Gastrocnemius medialis (tissue), 4 donors: ENCODE results near the gene SORBS1.

Source experiments
- CTCF ChIP-seq, 5 experiments: fragments of 450-650 bp in 3 of 5; fragments of 200-600 bp in 2 of 5; sonication (generic) in 2 of 5; IDR thresholded peaks in 4 of 5; conservative IDR thresholded peaks in 1 of 5; 1 replicate in 4 of 5; 2 replicates in 1 of 5; pipeline ENCODE4 v1.5.1; 2016 to 2019; ENCODE audit warnings: antibody characterized with exemption in 5 of 5, mild to moderate bottlenecking in 3 of 5, moderate library complexity in 3 of 5
- POLR2A ChIP-seq, 2 donors: fragments of 450-650 bp; IDR thresholded peaks; one replicate each; pipeline ENCODE4 v1.6.1; 2017; ENCODE audit warnings: antibody characterized with exemption in 2 of 2, mild to moderate bottlenecking in 2 of 2, moderate library complexity in 2 of 2

GRCh38 chr10:95467162-95467599 lies 94.0 kb downstream of the SORBS1 start:
- TF ChIP-seq POLR2A (IDR thresholded peaks at IDR 0.05) (peak in 1 of 2 donors; percentile 36), CTCF (IDR thresholded peaks at IDR 0.05 in 4 of 5, conservative IDR thresholded peaks at IDR 0.05 in 1 of 5) (peak in 1 of 5 experiments; percentile 43)
